GM18909 (cell line): ENCODE data around the gene LHX4.

ENCODE experiments used
- ATAC-seq: cut with Tn5 transposase; IDR thresholded peaks from one replicate; pipeline ENCODE4 v1.9.1; 2021; ENCODE audit warnings: mild to moderate bottlenecking; ENCODE audit not compliant: unreplicated experiment, poor library complexity

The LHX4 gene

DNA sequence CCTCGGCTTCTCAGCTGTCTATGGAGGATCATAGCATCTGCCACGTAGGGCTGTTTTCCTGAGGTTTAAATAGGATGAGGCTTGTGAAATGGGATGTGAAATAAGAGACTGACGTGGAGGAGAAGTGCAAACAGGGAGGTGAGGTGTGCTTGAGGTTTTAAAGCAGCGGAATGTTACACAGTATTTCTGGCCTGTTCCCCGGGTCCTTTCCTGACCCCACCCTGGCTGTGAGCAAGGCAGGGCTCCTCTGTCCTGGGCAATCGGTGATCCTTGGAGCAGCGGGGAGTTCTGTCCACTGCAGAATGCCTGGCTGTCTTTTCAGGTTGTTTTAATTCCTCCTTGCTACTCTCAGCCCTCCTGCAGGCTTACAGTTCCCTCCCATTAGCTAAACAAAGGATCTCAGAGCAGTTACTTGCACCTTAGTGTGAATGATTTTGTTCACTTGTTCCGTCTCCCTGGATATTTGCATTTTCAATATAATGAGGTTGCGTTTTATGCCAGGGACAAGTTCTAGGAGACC, 38.6 kb downstream of the LHX4 start:
- no peak for ATAC-seq

DNA sequence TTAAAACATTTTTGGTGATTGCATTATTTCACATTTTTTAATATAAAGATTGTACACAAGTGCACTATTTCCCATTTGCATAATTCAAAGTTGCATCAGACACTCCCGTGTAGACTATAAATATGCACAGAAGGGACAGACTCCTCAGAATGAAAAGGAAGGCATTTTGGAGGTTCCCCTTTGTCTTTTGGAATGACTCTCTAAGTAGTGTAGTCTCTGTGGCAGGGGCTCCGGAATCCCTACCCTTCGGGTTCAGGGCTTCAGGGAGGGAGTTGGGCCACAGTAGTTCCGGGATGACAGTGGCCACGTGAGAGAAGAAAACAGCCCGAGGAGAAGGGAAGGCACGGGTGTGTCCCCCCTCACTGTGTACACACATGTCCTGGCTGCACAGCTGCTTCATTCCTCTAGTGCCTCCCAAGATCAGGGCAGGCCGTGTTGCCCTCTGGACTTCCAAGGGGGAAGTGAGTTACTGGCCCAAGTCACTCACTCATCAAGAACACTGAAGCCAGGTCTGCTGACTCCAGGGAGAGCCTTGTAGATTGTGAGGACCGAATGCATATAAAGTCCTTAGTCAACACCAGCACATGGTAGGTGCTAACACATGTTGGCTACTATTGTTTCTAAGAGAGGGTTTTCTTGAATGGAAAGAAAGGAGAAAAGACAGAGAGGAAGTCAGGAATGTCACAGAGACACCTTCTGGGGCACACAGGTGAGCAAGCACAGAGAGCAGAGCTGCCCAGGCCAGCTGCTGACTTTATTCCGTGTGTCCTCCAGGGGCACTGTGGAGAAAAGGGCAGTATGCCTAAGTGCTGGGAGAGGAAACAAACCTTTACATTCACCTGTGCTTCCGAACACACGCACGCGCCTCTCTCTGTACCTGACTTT, 39.8 kb downstream of the LHX4 start:
- no peak for ATAC-seq

DNA sequence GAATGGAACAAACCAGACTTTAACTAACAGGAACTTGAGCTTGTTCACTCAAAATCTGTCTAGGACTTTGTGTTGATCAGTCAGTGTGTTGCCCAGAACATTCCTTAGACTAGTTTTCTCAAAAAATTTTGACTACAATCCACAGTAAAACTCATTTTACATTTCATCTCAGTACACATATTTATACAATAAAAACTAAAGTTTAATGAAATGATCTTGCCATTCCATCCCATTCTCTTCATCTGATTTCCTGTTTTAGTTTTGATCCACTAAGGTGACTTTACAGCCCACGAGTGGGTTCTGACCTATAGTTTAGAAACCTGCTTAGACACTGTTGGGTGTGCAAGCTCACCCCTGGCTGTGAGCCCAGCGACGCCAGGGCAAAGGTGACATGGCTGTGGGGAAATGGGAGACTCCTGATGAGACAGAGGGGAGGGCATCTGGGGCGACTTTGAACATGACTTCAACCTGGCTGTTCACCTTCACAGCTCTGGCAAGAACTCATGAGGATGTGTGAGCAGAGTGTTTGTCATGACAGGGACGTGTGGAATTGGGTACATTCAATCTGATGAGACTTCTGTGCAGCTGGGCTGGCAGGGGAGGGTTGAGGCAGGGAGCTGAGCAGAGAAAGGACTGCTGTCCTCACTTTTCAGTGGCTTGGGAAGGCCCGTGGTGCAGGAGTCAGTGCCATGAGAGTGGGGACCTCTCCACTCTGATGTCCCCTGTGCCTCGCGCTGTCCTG, 40.6 kb downstream of the LHX4 start:
- ATAC-seq = no peak

DNA sequence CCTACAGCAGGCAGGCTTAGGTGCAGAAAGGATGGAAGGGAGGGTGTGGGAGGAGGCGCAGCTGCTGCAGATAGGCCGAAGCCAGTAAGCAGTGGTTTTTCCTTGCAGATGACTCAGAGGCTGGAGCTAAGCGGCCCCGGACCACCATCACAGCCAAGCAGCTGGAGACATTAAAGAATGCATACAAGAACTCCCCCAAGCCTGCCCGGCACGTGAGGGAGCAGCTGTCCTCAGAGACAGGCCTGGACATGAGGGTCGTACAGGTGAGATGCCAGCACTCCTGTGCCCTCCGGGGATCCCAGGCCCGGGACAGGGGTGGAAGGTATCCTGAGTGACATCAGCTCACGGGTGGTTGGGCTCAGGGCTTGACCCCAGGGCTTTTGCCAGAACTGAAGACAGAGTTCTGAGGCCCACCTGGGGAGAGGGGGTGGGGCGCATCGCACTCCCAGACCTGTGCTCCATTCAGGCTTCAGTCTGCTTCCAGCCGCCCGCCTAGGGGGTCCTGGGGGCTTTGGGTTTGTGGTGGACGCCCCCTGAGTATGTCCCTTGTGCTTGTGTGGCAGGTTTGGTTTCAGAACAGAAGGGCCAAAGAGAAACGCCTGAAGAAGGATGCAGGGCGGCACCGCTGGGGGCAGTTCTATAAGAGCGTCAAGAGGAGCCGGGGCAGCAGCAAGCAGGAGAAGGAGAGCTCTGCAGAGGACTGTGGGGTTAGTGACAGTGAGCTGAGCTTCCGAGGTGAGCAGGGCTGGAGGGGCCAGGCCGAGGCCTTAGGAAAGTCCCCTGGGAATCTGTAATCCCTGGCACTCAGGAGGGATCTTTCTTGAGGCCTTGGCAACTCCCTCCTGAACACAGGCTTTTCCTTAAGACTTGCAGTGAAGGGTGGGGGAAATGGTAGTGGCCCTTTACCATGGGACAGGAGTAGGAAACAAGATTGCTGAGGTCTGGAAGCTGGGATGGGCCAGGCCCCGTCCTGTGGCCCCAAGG, 41.5 kb downstream of the LHX4 start:
- ATAC-seq = no peak

DNA sequence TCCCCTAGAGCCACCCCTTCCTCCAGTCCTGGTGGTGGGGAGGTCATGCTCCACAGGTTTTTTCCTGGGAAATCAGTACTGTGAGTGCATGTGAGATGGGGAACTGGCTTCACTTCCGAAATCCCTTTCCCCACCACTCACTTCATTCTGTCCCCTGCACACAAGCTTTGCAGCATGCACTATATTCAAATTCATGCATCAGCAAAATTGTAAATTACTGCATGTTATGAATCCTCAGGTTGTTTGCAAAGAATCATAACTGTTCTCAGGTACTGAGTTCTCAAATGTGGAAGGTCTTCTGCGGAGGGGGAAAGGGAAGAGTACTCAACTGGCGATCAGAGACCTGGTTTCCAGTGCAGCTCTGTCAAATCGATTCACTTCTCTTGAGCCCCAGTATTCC, 42.3 kb downstream of the LHX4 start:
- no peak for ATAC-seq

DNA sequence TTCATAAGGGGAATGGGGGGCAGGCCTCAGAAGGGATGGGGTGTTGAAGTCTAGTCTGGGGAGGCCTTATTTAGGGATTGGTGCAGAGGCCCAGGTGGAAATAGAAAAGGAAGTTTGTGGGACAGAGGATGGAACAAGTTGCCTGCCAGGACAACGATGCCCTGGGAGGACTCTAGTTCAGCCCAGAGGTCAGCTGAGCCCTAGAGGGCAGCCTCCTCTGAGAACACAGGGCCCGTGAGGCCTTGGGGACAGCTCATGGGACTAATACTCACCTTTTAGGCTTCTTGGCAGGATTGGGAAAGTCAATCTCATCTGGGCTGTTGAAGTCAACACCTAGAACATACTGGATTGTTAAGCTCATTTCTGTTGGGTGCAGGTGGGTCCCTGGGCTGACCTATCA, 43.0 kb downstream of the LHX4 start:
- no peak for ATAC-seq

DNA sequence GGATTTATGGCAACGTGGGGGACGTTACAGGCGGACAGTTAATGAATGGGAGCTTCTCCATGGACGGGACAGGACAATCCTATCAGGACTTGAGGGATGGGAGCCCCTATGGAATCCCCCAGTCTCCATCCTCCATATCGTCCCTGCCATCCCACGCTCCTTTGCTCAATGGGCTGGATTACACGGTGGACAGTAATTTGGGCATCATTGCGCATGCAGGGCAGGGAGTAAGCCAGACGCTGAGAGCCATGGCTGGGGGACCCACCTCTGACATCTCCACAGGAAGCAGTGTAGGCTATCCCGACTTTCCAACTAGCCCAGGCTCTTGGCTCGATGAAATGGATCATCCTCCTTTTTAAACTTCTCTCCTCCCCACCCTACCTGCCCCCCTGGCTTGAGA, 44.2 kb downstream of the LHX4 start:
- ATAC-seq = no peak

DNA sequence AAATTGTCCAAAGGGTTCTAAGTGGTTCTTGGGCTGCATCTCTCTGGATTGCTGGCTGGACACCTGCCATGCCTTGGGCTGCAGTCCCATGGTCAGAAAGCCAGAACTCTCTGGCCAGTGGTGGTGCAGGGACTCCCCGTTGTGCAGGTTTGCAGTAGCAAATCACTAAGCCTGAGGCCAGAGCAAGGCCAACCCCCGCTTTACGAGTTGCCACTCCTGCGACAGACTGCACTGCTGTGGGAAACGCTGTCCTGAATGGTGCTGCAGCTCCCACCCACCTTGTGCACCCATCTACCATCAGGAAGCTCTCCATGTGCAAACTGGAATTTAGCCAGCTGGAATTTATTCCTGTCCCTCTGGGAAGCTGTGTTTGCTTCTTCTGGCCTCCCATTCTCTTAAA, 45.7 kb downstream of the LHX4 start:
- ATAC-seq = no peak

DNA sequence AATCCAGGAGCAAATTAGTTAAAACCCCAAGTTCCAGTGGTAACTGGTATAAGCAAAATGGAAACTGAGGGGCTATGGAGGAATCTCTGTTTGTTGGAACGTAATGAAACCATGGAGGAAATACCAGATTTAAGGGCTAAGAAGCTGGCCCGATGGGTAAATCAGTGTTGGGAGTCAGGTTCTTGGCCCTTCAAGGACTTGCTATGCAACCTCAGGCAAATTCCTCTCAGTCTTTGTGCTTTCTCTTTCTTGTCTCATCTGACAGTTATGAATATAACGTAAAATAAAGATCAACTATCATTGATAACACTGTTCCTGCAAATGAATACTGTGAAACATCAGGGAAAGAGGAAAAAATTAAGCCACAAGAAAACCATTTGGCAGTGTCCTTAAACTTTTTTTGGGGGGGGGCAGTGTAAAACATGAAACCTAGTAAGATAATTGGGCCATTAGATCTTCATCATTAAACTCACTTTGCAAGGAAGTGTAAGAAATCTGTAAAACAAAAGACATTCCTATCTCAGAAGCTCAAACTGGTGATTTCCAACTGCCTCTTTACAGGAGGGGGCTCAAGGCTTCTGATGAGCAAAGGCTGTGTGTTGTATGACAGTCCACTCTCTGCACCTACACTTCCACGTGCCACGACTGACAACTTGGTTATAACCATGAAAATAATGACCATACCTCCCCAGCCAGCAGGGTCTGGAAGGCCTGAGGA, 47.6 kb downstream of the LHX4 start:
- no peak for ATAC-seq

DNA sequence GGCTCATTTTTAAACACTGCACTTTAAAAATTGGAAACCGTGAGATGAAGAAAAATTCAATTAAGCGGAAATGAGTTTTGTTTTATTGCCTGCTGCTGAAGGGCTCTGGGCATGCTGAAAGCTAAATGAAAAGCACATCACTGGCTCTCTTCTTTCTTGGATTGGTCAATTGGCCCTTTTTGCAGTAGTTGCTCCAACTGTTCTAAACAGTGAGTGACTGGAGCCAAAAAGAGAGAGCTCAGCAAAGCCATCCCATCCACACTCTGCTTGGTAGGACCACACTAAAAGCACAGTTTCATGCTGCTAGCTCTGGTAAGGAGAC, 48.1 kb downstream of the LHX4 start:
- ATAC-seq = no peak

DNA sequence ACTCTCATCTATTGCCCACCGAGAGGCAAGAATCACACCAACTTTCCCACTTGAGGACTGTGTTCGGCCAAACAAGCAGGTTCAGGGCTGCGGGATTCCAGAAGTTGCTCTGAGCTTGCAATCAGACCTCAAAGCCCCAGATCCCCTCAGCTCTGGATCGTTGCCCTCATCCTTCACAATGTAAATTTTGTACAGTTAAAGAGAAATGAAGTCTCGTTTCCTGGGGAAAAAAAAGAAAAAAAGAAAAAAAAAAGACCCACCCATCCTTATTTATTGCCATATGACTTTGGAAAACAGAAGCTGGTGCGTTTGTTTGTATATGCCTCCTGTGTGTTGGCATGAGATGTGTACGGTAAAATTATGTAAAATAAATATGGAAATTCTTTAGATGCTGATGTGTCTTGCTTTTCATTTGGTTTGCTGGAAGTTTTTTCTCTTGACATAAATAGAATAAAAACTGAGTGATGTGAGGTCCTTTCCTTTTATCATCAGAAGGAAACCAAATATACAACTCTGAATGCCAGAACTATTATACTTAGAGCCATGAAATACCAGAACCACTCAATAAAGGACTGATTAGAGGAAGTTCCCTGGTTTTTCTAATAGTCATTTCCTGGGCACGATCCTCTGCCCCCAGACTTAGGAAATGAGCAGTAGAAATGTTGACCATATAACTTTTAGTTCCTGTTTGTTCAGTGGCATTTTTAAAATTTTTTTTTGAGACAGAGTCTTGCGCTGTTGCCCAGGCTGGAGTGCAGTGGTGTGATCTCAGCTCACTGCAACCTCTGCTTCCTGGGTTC, 48.7 kb downstream of the LHX4 start:
- no peak for ATAC-seq

DNA sequence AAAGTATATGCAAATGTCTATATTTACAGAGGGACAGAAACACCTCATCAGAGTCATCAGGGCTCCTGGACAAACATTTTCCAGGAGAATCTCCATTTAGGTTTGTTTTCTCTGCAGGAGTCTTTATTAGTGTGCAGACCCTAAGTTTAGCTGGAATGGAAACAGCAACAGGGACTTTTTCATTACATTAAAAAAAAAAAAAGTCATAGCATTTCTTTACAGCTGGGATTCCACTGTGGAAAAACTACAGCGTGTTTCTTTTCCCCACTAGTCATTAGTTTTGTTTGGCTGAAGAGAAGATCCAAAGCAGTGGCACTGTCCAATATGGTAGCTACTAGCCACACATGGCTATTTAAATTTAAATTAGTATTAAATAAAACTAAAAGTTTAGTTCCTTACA, 49.6 kb downstream of the LHX4 start:
- no peak for ATAC-seq

DNA sequence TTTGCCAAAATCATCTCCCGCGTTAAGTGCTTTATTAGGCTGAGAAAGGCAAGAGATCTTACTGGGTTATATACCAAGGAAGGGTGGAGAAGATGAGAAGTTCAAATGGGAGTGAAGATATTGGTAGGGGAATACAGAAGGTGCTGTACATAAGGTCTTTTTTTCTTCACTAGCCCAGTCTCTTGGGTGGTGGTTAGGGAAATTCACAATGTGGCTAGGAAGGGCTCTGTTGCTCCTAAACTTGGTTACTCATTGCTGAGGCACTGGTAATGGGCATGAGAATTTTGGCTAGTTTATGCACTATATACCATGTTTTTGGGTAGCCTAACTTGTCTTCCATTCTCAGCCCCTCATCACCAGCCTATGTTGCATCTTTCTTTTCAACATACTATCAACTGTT, 50.6 kb downstream of the LHX4 start:
- no peak for ATAC-seq

DNA sequence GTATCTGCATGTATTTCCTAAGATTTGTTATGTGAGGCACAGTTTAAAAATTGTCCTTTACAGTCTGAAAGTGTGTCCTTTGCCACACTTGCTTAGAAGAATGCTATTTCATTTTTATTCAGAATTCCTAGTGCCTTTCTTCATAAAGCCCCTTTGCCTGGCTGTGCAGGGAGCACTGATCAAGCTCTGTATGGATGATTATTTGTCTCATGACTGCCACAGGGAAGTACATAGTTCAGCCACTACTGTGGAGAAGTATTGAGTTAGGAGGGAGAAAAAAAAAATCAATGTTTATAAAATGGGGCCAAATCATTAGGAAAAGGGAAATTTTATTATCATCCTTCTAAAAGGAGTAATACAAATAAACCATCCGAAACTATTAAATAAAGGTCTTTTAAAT, 51.4 kb downstream of the LHX4 start:
- no peak for ATAC-seq

DNA sequence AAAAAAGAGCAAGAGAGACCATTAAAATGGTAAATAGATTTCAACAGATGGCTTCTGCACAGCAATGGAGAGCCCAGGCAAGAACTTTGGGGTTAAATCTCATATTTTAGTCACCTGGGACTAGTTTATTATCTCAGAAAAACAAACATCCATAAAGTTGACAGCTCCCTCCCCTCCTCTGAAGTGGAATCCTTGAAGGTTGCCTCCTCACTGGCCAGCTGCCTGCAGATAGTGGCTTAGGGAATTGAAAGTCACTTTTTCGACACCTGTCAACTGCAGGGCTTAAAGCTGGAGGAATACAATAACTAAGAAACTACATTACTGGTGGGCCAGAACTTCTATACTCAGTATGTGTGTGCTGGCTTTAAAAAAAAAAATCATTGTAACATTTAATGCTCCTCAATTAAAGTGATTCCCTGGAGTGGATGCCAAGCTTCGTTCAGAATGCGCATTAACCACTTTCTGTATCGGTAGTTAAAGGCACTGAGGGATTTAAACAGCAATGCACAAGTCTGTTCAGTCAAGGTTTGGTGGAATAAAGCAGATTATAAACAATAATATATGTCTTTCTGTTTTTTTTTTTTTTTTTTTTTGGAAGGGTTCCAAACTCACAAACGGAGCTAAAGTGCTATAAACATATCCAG, 52.5 kb downstream of the LHX4 start:
- no peak for ATAC-seq

DNA sequence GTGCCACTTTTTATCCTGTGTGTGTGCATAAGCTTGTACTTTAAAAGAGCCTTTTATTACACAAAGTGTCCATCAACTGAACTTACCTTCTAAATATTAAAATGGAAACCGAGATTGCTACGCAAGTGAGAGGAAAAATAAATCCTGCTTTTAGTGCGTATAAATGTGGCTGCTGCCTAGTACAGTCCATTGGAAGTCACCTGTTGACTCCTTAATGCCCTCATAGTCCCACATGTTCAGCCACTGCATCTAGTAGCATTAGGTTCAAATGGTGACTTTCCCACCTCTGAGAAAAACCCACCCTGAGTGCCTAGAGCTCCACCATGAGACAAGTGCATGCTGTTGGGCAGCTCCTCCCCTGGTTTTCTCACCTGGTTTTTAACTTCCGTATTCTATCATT, 53.0 kb downstream of the LHX4 start:
- no peak for ATAC-seq

DNA sequence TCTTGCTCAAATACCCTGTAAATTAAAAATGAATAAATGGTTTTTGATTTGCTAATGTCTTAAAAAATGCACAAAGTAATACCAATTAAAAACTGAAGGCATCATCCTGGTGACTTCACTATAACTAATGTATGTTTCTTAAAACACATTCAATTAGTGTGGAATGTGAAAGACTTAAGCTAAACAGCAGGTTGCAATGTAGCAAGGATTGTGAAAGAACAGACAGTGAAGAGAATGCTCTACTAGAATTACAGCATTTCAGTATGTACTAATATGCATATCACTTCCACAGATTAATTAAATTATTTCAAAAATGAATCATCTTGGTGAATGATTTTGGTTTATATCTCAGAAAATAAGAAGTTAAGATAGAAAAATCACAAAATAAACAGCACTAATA, 56.4 kb downstream of the LHX4 start:
- ATAC-seq = no peak

DNA sequence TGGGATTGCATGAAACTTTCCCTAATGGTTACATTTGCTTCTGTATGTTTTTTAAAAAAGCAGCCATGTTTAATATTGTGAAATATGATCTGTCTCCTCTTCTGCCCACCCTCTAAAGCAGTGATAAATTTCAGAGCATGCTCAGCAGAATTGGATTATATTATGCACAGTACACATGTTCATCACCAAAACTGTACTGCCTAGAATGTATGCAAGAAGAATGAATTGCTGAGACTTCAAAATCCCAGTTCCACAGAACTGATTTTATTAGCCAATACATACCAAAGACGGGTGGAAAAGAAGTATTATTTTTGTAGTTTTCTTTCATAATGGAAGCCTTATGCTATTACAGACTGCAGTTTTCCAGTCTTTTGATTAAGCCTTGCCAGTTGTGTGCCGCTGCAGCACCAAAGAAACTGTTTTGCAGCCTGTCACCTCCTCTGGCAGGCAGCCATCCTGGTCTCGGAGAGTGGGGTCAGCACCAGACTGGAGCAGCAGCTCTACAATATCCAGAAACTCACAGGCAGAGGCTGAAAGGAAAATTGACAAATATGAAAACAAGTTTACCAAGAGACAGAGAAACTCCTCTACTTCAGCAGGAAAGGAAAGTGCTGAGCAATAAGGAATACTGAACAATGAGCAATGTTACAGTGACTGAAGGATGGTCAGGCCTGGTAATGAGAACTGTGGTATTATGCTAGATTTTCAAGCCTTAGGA, 58.1 kb downstream of the LHX4 start:
- ATAC-seq = no peak
